UCSD-AML1 (cell line): ENCODE measurements around the gene C1QTNF12.
"Not testable (repeated sequence)": the region's sequence is repeated elsewhere in the genome, so short reads cannot be mapped to it uniquely, and the experiment has no call there.

Experiments used
- DNase-seq: peaks from one replicate; lab custom pipeline; 2025; ENCODE audit not compliant: unreplicated experiment; lab: John Stamatoyannopoulos, UW

The C1QTNF12 gene

DNA sequence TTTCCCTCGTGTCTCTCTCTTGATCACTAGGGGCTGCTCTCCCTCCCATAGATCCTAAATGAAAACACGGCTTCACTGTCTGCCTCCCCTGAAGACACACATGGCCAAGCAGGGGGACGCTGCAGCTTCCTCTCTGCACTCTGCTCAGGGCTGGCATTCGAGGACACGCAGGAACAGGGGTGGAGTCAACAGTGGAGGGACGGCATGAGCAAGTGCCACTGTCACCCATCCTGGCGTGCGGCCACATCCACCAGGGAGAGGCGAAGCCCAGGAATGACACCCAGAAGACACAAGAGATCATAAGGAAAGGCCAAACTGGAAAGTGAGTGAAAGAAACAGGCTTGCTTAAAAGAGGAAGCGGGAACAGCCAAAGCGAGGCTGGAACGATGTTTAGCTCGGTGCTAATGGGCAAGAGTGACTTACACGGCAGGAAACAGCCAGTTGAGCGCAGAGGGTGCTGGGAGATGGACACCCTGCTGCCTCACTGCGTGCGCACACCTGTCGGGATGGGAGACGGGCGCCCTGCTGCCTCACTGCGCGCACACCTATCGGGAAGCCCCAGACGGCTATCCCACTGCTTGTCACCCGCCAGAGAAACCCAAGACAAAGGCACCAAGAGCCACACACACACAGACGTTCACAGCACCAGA, 13.6 kb upstream of the C1QTNF12 start:
- DNase-seq, result no peak

GRCh38 chr1:1259540-1259939, 13.0 kb upstream of the C1QTNF12 start:
- no peak for DNase-seq

- DNase-seq, result no peak
Observed at GRCh38 chr1:1259119-1259488, 12.6 kb upstream of the C1QTNF12 start.

DNA sequence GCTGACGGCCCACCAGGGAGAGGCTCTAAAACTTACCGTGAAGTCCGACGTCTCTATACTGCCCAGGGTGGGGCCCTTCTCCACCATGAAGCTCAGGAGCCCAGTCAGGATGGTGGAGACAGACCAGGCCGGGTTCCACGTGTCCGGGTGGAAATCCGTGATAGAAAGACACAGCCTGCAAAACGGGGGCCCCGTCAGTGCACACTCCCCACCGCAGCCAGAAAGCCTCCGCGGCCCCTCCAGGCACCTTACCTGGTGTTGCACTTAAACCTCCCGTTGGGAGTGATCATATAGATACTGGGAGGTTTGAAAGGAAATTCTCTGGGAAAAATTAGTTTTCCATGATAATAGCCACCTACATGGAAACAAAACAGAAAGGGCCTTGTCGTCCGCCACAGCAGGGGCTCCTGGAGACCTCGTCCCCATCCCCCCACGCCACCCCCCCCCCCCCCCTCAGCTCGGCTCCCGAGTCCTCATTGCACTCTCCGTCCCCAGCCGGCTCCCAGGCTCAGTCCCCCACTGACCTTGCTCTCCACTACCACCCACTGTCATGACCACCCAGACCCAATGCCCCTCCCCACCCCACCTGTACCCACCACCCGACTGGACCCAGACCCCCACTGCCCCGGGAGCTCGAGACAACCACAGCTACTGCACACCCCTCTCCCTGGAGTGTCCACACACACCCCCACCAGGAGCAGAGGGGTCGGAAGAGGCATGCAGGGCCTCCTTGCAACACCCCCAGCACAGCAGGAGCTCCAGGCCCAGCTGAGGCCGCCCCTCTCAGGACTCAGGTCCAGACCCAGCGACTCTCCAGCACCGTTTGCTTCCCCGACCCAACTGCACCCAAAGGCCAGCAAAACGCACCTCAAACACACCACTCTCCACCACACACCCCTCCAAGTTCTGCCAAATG, 10.7 kb upstream of the C1QTNF12 start:
- DNase-seq, result no peak

GRCh38 chr1:1255611-1256010, 9.1 kb upstream of the C1QTNF12 start:
- DNase-seq, result no peak

- no peak for DNase-seq
Observed at GRCh38 chr1:1255078-1255477, 8.6 kb upstream of the C1QTNF12 start.

DNA sequence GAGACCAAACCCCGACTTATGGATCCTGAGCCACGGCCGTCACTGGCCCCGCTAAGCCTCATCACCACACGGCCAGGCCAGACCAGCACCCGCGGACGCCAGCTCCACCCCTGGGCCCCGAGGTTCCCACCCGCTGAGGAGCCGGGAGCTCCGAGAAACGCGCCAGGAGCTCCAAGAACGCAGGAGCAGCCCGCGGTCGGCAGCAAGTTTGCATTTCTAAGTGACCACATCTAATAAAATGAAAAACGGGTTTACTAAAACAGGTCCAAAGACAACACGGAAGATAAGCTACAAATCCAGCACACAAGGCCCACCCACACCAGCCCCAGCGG, 8.1 kb upstream of the C1QTNF12 start:
- no peak for DNase-seq

DNA sequence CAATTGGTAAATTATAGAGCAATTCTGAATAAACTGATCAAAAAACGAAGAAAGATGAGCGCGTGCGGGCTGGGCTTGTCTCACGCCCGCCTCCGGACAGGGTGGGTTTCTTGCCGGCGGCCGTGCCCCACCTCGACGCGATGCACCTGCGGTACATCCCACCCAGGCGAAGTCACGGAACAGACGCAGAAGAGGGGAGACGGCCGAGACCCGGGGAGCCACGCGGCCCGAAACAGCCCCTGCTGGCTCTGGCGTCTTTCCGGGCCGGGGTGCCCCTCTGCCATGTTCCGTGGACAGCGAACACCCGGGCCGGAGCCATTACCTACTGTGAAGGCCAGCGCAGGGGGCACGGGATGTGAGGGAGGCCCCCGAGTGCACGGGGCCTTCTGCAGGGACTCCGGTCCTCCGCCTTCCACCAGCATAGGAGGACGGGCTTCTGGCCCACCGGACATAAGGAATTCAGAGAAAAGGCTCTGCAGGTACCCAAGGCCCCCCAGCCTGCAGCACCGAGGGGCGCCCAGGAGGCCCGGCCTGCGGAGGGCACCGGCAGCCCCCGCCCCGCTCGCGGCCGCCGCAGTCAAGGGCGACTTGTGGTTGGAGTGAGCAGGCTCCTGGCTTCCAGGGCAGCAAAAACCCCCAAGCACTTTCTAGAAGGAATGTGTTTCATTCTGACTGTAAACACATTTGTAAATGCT, 7.6 kb upstream of the C1QTNF12 start:
- no peak for DNase-seq

DNA sequence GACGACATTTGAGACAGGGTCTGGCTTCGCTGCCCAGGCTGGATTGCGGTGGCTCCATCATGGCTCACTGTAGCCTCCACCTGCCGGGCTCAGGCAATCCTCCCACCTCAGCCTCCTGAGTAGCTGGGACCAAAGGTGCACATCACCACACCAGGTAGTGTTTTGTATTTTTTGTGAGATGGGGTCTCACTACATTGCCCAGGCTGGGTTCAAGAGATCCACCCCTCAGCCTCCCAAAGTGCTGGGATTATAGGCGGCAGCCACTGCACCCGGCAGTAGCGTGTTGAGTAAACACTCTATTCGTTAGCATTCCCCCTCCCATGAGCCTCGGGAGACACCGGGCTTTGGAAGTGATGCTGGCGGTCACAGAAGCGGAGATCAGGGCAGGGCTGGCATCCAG, 6.8 kb upstream of the C1QTNF12 start:
- no peak for DNase-seq

DNA sequence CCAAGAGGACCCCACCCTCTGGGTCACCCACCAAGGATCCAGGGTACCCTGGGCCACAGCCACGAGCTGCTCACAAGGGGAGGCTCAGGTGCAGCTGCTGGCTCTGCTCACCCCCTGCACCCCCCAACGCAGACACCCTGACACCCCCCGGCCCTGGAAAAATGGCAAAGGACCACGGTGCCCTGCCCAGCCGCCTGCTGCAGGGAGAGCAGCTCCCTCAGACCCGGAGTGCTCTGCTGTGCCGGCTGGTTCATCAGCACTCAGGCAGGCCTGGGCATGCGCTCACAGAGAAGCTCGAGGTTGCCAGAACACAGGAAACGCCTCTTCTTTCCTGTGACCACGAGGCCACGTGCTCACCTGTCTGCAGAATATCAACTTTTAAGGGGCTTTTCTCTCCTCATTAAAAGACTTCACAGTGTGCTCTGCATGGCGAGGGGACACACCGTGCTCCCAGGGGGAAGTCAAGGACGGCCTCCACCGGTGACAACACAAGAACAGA, 4.3 kb upstream of the C1QTNF12 start:
- DNase-seq, result peak; percentile 33

- not testable (repeated sequence) for DNase-seq
Observed at GRCh38 chr1:1248009-1248913, 1.7 kb upstream of the C1QTNF12 start.

- no peak for DNase-seq
Observed at GRCh38 chr1:1247341-1247913, 905 bp upstream of the C1QTNF12 start.

GRCh38 chr1:1245817-1246576, 525 bp downstream of the C1QTNF12 start:
- DNase-seq, result no peak

GRCh38 chr1:1245178-1245816, 1.2 kb downstream of the C1QTNF12 start:
- no peak for DNase-seq

GRCh38 chr1:1244192-1244811, 2.2 kb downstream of the C1QTNF12 start:
- DNase-seq, result no peak

DNA sequence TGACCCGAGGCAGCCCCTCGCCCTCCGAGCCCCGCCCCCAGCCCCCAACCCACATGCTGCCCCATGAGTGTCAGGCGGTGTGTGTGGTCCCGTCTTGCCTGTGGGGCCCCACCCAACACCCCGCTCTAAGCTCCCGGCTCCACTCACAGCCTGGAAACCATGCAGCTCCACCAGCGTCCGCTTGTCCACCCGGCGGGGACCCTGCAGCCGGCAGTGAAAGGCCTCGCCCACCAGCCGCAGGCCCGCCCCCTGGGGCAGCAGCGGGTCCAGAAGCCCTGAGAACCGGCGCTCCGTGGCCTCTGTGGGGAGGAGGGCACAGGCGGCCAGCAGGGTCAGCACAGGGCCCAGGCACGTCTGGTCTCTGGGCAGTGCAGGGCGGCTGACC, 2.7 kb downstream of the C1QTNF12 start:
- no peak for DNase-seq

DNA sequence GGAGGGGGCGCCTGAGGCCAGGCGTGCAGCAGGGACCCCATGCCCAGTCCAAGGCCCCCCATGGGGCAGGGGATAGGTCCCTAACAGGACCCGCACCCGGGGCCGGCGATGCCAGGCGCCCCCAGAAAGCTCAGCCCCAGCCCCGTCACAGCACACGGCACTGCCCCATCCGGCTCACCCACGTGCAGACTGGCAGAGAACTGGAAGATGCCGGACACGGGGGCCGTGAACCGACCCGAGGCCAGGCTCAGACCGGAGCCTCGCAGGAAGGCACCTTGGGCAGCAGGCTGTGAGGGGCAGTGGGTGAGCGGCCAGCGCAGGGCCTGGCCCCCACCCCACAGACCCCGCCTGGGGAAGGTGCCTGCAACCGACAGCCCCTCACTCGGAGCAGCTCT, 3.3 kb downstream of the C1QTNF12 start:
- no peak for DNase-seq

DNA sequence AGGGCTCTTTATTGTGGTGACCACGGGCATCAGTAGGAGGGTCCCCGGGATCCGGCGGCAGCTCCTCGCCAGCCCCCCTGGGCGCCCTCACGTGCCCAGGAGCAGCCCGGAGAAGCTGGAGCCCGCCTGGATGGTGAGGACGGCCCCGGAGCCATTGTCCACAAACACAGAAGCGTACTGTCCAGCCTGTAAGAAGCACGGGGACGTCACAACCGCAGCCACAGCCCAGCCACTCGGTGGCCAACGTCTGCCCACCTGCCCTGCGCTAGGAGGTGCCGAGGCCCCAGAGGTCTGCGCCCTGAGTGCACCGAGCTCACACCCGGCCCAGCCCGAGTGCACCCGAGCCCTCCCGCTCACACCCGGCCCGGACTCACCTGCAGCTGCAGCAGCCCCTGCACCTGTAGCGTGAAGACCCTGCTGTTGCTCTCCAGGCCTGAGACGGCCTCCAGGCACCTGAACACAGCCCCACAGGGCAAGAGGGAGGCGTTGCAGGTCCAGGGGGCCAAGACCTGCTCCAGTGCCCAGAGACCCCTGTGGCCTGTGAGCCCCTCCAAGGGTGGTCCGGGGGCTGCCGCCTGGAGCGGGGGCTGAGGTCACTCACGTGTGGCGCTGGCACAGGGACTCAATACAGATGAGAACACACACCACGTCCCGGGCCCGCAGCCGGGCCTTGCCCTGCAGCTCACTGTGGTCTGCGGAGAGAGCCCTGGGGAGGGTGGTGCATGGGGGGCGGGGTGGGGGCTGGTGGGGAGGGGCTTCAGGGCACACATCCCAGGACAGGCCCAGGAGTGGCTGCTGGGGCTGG, 3.9 kb downstream of the C1QTNF12 start:
- no peak for DNase-seq
